Activated naive CD4-positive, alpha-beta T cell treated with anti-CD3 and anti-CD28 coated beads, Interleukin-2, amount 10 ng/mL, durations not matched to agents 7 days and 5 days (primary cell): Measurements from ENCODE around the gene MYO9A.
"Not testable (repeated sequence)": the region's sequence is repeated elsewhere in the genome, so short reads cannot be mapped to it uniquely, and the experiment has no call there.

Experiments used
- CTCF ChIA-PET: fragments of 350-600 bp; sonication (Branson Sonifier 250); formaldehyde crosslinking; loops from one replicate; lab custom pipeline; 2021; ENCODE audit warnings: antibody characterized with exemption; lab: Charles Lee
- DNase-seq: peaks from one replicate; pipeline ENCODE4 v3.0.0-alpha.2; 2020
- H3K27ac Mint-ChIP-seq: one replicate; pipeline ENCODE4 v1.8.0; 2021; ENCODE audit warnings: mild to moderate bottlenecking, moderate library complexity, mixed read lengths
- H3K27me3 Mint-ChIP-seq: one replicate; pipeline ENCODE4 v1.8.0; 2021; ENCODE audit warnings: mild to moderate bottlenecking, mixed read lengths
- H3K36me3 Mint-ChIP-seq: one replicate; pipeline ENCODE4 v1.8.0; 2021; ENCODE audit warnings: mixed read lengths
- H3K4me1 Mint-ChIP-seq: one replicate; pipeline ENCODE4 v1.8.0; 2021; ENCODE audit warnings: mixed read lengths
- H3K4me3 Mint-ChIP-seq: one replicate; pipeline ENCODE4 v1.8.0; 2021; ENCODE audit warnings: mild to moderate bottlenecking, moderate library complexity, mixed read lengths
- H3K9me3 Mint-ChIP-seq: one replicate; pipeline ENCODE4 v1.8.0; 2021; ENCODE audit warnings: mixed read lengths

Gene MYO9A

GRCh38 chr15:72021604-72022003 lies 96.3 kb downstream of the MYO9A start:
- CTCF ChIA-PET, result no interaction called here
- Mint-ChIP-seq H3K27ac (no peak overlapping the region), H3K36me3 (peaks cover 3% of the 10 kb centered on the region), H3K9me3 (no peaks in the 10 kb centered on the region), H3K4me1 (no peaks in the 10 kb centered on the region), H3K4me3 (no peak overlapping the region), H3K27me3 (no peaks in the 10 kb centered on the region)
- no peak for DNase-seq

GRCh38 chr15:72020799-72021198 lies 97.2 kb downstream of the MYO9A start:
- no peak for DNase-seq
- H3K27me3 Mint-ChIP-seq, result no peaks in the 10 kb centered on the region
- H3K4me1 Mint-ChIP-seq, result no peaks in the 10 kb centered on the region
- no peak overlapping the region for H3K4me3 Mint-ChIP-seq
- H3K27ac Mint-ChIP-seq, result no peak overlapping the region
- H3K36me3 Mint-ChIP-seq, result peaks cover 3% of the 10 kb centered on the region
- CTCF ChIA-PET, result no interaction called here
- no peaks in the 10 kb centered on the region for H3K9me3 Mint-ChIP-seq

- DNase-seq, H3K27ac Mint-ChIP-seq, H3K4me3 Mint-ChIP-seq, H3K36me3 Mint-ChIP-seq, CTCF ChIA-PET, H3K9me3 Mint-ChIP-seq, H3K27me3 Mint-ChIP-seq, H3K4me1 Mint-ChIP-seq: not testable (repeated sequence)
Measured at GRCh38 chr15:72014555-72014954, 103.4 kb downstream of the MYO9A start.

GRCh38 chr15:72013703-72014102 lies 104.2 kb downstream of the MYO9A start:
- no peaks in the 10 kb centered on the region for H3K4me1 Mint-ChIP-seq
- H3K27me3 Mint-ChIP-seq, result no peaks in the 10 kb centered on the region
- no peak overlapping the region for H3K27ac Mint-ChIP-seq
- no peak for DNase-seq
- no peaks in the 10 kb centered on the region for H3K9me3 Mint-ChIP-seq
- H3K4me3 Mint-ChIP-seq, result no peak overlapping the region
- CTCF ChIA-PET, result no interaction called here
- H3K36me3 Mint-ChIP-seq, result no peaks in the 10 kb centered on the region

GRCh38 chr15:72011302-72011942 lies 106.5 kb downstream of the MYO9A start:
- H3K27ac Mint-ChIP-seq, result no peak overlapping the region
- CTCF ChIA-PET, result no interaction called here
- H3K27me3 Mint-ChIP-seq, result no peaks in the 10 kb centered on the region
- DNase-seq, result no peak
- H3K9me3 Mint-ChIP-seq, result no peaks in the 10 kb centered on the region
- peaks cover 3% of the 10 kb centered on the region for H3K36me3 Mint-ChIP-seq
- H3K4me1 Mint-ChIP-seq, result no peaks in the 10 kb centered on the region
- H3K4me3 Mint-ChIP-seq, result no peak overlapping the region

GRCh38 chr15:72009222-72009621 lies 108.7 kb downstream of the MYO9A start:
- Mint-ChIP-seq H3K4me1 (no peaks in the 10 kb centered on the region), H3K9me3 (no peaks in the 10 kb centered on the region), H3K27ac (no peak overlapping the region), H3K4me3 (no peak overlapping the region), H3K27me3 (no peaks in the 10 kb centered on the region), H3K36me3 (peaks cover 4% of the 10 kb centered on the region)
- DNase-seq, result no peak
- CTCF ChIA-PET, result no interaction called here

GRCh38 chr15:72006382-72006781 lies 111.6 kb downstream of the MYO9A start:
- CTCF ChIA-PET, result no interaction called here
- H3K36me3 Mint-ChIP-seq, result peaks cover 4% of the 10 kb centered on the region
- H3K27me3 Mint-ChIP-seq, result no peaks in the 10 kb centered on the region
- no peak overlapping the region for H3K27ac Mint-ChIP-seq
- no peak for DNase-seq
- no peaks in the 10 kb centered on the region for H3K4me1 Mint-ChIP-seq
- no peaks in the 10 kb centered on the region for H3K9me3 Mint-ChIP-seq
- H3K4me3 Mint-ChIP-seq, result no peak overlapping the region

- H3K4me1 Mint-ChIP-seq, result no peaks in the 10 kb centered on the region
- no peak overlapping the region for H3K27ac Mint-ChIP-seq
- CTCF ChIA-PET, result no interaction called here
- no peak for DNase-seq
- H3K36me3 Mint-ChIP-seq, result peaks cover 4% of the 10 kb centered on the region
- H3K9me3 Mint-ChIP-seq, result no peaks in the 10 kb centered on the region
- no peak overlapping the region for H3K4me3 Mint-ChIP-seq
- H3K27me3 Mint-ChIP-seq, result no peaks in the 10 kb centered on the region
Measured at GRCh38 chr15:72005483-72005882, 112.5 kb downstream of the MYO9A start.

GRCh38 chr15:71999807-72000206 lies 118.1 kb downstream of the MYO9A start:
- CTCF ChIA-PET, result no interaction called here
- Mint-ChIP-seq H3K9me3 (no peaks in the 10 kb centered on the region), H3K36me3 (peaks cover 12% of the 10 kb centered on the region), H3K27ac (no peak overlapping the region), H3K4me3 (no peak overlapping the region), H3K4me1 (no peaks in the 10 kb centered on the region), H3K27me3 (no peaks in the 10 kb centered on the region)
- no peak for DNase-seq

GRCh38 chr15:71998717-71999116 lies 119.2 kb downstream of the MYO9A start:
- H3K27me3 Mint-ChIP-seq, H3K27ac Mint-ChIP-seq, DNase-seq, H3K9me3 Mint-ChIP-seq, H3K4me3 Mint-ChIP-seq, H3K4me1 Mint-ChIP-seq, CTCF ChIA-PET: not testable (repeated sequence)
- peaks cover 12% of the 10 kb centered on the region for H3K36me3 Mint-ChIP-seq

- H3K36me3 Mint-ChIP-seq, result peaks cover 12% of the 10 kb centered on the region
- CTCF ChIA-PET, result no interaction called here
- no peak overlapping the region for H3K4me3 Mint-ChIP-seq
- H3K27ac Mint-ChIP-seq, result no peak overlapping the region
- no peaks in the 10 kb centered on the region for H3K9me3 Mint-ChIP-seq
- no peaks in the 10 kb centered on the region for H3K27me3 Mint-ChIP-seq
- DNase-seq, result no peak
- H3K4me1 Mint-ChIP-seq, result no peaks in the 10 kb centered on the region
Measured at GRCh38 chr15:71997691-71998090, 120.3 kb downstream of the MYO9A start.

GRCh38 chr15:71975816-71976150 lies 142.2 kb downstream of the MYO9A start:
- Mint-ChIP-seq H3K27me3 (no peaks in the 10 kb centered on the region), H3K9me3 (no peaks in the 10 kb centered on the region), H3K27ac (no peak overlapping the region), H3K36me3 (peaks cover 3% of the 10 kb centered on the region), H3K4me3 (no peak overlapping the region), H3K4me1 (no peaks in the 10 kb centered on the region)
- CTCF ChIA-PET, result no interaction called here
- no peak for DNase-seq

GRCh38 chr15:71974211-71974610 lies 143.7 kb downstream of the MYO9A start:
- H3K36me3 Mint-ChIP-seq, result peaks cover 3% of the 10 kb centered on the region
- H3K27me3 Mint-ChIP-seq, result no peaks in the 10 kb centered on the region
- no peak overlapping the region for H3K27ac Mint-ChIP-seq
- H3K4me1 Mint-ChIP-seq, result no peaks in the 10 kb centered on the region
- DNase-seq, result no peak
- no peaks in the 10 kb centered on the region for H3K9me3 Mint-ChIP-seq
- CTCF ChIA-PET, result no interaction called here
- no peak overlapping the region for H3K4me3 Mint-ChIP-seq

- Mint-ChIP-seq H3K4me1 (no peaks in the 10 kb centered on the region), H3K36me3 (peaks cover 3% of the 10 kb centered on the region), H3K27me3 (no peaks in the 10 kb centered on the region), H3K27ac (no peak overlapping the region), H3K4me3 (no peak overlapping the region), H3K9me3 (no peaks in the 10 kb centered on the region)
- CTCF ChIA-PET, result no interaction called here
- DNase-seq, result no peak
Measured at GRCh38 chr15:71973366-71973765, 144.6 kb downstream of the MYO9A start.

- Mint-ChIP-seq H3K9me3 (no peaks in the 10 kb centered on the region), H3K27ac (no peak overlapping the region), H3K4me3 (no peak overlapping the region), H3K27me3 (no peaks in the 10 kb centered on the region), H3K4me1 (no peaks in the 10 kb centered on the region), H3K36me3 (peaks cover 1% of the 10 kb centered on the region)
- DNase-seq, result no peak
- CTCF ChIA-PET, result no interaction called here
Measured at GRCh38 chr15:71971905-71972304, 146.0 kb downstream of the MYO9A start.

GRCh38 chr15:71970435-71970834 lies 147.5 kb downstream of the MYO9A start:
- Mint-ChIP-seq H3K4me1 (no peaks in the 10 kb centered on the region), H3K9me3 (no peaks in the 10 kb centered on the region), H3K27me3 (no peaks in the 10 kb centered on the region), H3K36me3 (no peaks in the 10 kb centered on the region), H3K4me3 (no peak overlapping the region), H3K27ac (no peak overlapping the region)
- CTCF ChIA-PET, result no interaction called here
- DNase-seq, result no peak
